Endothelial cell of hepatic sinusoid (primary cell): Measurements from ENCODE around the gene ZNF280A.

Experiments used
- in situ Hi-C: cut with HindIII; loops from 2 replicates; pipeline ENCODE4 v1.10.0; 2017; ENCODE audit warnings: low sequenced_read_pairs

Gene ZNF280A, protein sequence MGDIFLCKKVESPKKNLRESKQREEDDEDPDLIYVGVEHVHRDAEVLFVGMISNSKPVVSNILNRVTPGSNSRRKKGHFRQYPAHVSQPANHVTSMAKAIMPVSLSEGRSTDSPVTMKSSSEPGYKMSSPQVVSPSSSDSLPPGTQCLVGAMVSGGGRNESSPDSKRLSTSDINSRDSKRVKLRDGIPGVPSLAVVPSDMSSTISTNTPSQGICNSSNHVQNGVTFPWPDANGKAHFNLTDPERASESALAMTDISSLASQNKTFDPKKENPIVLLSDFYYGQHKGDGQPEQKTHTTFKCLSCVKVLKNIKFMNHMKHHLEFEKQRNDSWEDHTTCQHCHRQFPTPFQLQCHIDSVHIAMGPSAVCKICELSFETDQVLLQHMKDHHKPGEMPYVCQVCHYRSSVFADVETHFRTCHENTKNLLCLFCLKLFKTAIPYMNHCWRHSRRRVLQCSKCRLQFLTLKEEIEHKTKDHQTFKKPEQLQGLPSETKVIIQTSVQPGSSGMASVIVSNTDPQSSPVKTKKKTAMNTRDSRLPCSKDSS

GRCh38 chr22:22520020-22520656, at the start of gene ZNF280A:
Gene ZNF280A, minus strand, starts transcription at chr22:22520270. Its CDS starts 4,640 bp downstream, at chr22:22515630.
- in situ Hi-C loops: no loop called here

GRCh38 chr22:22569218-22569617, 49.1 kb upstream of the ZNF280A start:
- in situ Hi-C loops: no loop called here

DNA sequence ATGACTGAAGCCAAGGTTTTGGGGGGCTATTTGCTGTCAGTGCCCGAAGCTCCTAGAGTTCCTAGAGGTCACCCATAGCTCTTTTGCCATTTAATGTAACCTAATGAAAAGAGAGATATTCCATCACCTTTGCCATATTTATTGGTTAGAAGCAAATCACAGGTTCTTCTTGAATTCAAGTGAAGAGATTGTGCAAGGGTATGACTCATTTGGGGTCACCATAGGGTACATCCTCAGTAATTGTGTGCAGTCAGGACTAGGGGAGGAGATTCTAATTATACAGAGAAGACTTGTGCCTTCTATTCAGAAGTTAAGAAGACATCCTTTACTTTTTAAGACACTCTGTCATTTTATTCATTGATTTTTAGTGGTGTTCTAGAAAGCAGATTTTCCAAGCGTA, 45.9 kb upstream of the ZNF280A start:
- in situ Hi-C loops: no loop called here

- in situ Hi-C loops: no loop called here
Measured at GRCh38 chr22:22558972-22559603, 39.0 kb upstream of the ZNF280A start, which contains the start of gene PRAME. Gene PRAME, minus strand, starts transcription at chr22:22559265. Its CDS starts 2,433 bp downstream, at chr22:22556832.

GRCh38 chr22:22558071-22558971, 38.3 kb upstream of the ZNF280A start:
- in situ Hi-C loops: no loop called here

GRCh38 chr22:22556995-22557925, 37.2 kb upstream of the ZNF280A start:
- in situ Hi-C loops: no loop called here

GRCh38 chr22:22556578-22556977, 36.5 kb upstream of the ZNF280A start:
- in situ Hi-C loops: no loop called here

- in situ Hi-C loops: no loop called here
Measured at GRCh38 chr22:22555596-22555995, 35.5 kb upstream of the ZNF280A start.

GRCh38 chr22:22554587-22555284, 34.7 kb upstream of the ZNF280A start:
- in situ Hi-C loops: no loop called here

DNA sequence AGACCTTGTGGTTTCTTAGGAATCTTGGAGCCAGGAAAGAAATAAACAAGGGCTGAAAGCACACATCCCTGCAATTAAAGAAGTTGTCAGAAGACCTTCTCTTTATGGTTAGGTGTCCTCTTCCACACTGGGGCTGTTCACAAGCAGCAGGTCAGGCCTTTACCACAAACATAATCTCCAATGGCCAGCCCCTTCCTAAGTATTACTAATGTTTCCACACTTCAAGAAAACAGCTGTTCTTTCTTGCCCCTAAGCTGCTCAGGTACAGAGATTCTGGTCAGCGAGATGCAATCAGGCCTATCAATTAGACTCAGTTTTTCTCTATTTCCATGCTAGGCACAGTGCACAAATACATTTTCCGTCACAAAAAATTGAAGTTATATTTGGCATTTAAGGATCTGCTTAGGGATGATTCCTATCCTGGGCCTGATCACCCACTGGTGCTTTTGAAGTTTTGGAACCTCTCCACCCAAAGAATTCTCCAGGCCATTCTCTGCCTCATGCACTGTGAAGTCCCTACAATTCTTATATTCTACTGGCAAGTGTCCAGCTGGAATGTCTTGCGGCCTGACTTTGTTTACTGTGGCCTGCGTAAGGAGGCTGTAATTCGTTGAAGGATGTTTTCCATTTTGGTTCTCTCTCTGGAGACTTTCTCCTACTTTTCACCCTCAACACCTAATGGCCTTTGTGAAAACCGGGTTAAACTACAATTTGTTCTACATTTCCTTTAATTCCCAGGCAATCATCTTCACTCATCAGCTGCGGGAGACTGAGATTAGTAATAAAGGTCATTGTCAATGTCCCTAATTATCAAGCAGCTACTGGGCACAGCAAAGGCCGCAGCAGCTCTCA, 33.9 kb upstream of the ZNF280A start:
- in situ Hi-C loops: no loop called here

- in situ Hi-C loops: no loop called here
Measured at GRCh38 chr22:22553141-22553540, 33.1 kb upstream of the ZNF280A start.

DNA sequence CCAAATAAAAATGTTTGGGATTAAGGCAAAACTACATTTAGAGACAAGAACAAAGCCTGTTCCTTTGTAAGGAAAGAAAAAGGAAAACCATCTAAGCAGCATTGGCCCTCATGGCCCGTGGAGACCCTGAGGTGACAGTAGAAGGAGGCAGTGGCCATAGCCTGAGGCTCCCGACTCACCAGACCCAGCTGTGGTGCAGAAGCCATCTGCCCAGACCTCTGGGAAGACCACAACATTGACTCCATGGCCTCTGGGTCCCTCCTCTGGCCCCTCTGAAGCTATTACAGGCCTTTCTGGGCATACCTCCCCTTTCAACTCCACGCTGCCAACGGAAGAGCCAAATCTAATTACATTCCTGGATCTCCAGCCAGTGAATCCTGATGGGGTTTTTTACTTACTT, 32.6 kb upstream of the ZNF280A start:
- in situ Hi-C loops: no loop called here

DNA sequence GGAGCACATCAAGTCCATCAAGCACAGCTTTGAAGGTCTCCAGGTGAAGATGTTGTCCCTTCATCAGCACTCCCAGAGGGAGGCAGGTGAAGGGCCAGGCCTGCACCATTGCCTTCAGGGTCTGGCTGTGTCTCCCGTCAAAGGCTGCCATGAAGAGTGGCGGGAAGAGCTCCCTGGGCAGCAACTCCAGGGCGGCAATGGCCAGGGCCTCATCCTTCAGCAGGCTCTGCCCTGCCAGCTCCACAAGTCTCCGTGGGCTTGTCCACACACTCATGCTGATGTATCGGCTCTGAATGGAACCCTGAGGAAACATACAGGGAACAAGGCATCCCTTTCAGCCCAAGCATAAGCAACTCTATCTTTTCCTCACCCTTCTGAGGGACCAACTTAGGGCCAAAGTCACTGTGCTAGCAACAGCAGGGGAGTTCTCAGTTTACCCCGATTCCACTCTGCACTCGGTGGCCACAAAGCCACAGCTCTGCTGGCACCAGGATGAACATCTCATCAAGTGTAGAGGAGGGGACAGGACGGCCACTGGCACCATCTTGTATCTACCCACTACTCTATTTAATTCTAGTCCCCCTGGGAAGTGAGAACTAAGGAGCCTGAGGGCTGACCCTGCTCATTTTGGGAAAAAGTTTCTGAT, 30.8 kb upstream of the ZNF280A start:
- in situ Hi-C loops: no loop called here

DNA sequence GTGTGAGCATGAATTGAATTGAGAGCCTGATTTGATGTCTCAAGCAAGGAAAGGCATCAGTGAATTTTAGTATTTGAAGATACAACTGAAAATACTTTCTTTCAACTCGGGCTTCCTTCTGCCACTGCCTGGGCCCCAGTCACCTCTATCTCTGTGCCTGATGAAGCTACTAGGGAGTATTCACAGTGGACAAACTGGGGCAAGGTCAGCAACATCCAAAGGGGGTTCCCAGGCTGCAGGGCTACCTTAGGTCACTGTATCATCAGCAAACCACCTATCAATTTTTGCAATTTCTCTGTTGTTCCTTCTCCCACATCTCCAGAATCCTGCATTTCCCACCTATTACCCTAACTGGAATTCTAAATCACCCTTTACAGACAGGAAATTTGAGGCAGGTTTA, 28.8 kb upstream of the ZNF280A start:
- in situ Hi-C loops: no loop called here

DNA sequence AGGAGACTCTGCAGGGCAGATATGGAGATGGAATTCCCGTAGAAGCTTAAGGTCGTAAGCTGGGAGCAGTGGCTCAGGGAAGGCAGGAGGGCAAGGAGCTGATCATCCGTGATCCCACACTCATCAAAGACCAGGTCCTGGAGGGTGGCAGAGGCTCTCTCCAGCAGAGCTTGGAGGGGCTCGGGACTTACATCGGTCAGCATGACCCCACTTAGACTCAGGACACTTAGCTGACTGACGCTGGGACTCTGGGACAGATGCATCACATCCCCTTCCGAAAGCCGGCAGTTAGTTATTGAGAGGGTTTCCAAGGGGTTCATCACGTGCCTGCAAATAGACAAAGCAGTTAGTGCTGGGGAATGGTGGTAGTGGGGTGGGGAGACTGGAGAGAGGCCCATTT, 28.2 kb upstream of the ZNF280A start:
- in situ Hi-C loops: no loop called here

DNA sequence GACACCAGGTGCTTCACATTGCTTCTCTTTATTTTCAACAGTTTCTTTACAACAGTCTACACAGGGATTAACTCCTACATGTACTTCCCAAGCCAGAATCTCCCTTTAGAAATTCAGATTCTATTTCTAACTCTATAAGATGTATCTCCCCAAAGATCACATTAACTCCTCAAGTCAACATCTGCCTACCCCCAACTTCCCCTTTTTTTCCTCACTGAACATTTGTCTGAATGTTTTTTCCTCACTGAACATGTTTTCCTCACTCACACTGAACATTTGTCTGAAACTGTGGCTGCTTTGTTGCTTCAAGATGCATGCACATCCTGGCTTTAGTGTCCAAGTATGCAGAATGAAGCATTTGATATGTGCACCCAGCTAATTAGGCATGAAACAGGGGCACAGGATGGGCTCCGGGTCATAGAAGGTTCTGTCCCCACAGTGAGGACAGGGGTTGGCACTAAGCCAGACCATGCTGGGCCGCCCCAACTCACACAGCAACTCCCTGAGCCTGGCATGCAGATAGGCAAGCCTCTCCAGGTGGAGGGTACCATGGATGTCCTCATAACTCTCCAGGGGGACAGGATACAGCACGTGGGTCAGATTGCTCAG, 27.7 kb upstream of the ZNF280A start:
- in situ Hi-C loops: no loop called here

DNA sequence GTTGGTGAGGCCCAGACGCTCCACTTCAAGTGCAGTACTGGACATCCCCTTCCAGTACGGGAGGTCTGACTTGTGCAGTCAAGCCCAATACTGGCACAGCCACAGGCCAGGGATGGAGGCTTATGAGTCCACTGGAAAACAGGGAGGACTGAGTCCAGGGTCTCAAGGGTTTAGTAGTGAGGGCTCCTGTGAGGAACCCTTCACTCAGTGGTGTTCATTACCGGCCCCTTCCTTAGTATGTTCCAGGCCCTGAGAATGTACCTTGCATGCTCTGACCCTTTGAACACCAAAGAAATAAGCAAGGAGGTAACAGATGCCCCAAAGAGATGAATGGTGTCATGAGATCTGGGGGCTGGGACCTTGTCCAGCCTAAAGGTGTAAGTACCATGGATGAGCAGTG, 27.2 kb upstream of the ZNF280A start:
- in situ Hi-C loops: no loop called here
